ENCODE results near the gene TTLL9.

DNA sequence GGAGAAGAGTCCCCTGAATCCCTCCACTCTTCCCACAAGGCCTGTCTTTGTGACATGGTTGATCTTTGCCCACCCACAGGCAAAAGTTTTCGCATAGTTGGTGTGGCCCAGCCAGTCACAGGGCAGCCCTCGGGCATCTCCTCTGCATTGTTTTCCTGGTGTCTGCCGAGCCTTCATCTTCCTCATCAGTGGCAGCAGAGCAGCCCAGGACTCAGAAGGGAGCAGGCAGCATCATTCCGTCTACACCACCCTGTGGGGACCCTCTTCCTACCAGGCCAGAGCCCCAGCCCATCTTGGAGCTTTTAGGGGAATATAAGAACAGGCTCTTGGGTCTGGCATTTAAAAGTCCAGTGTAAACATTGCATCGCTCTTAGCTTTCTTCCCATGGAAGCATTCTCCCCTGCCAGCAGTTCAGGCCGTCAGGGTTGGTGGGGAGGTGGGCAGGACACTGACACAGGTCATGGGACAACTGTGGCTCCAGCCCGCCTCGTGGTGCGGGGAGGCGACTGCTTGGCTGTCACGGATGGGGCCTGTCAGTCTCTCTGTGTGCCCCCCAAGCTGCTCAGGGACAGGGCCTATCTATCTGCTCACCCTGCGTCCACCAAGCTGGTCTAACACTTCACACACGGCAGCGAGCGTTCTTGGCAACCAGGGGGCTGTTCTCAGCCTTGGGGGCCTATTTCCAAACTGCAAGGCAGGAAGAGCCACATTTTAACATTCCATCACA, 43.2 kb downstream of the TTLL9 start:
- TF ChIP-seq POLR2AphosphoS5 (IDR thresholded peaks at IDR 0.05; ENCODE audit: low read depth, low read length), result no peak
- TF ChIP-seq SPI1 (IDR thresholded peaks at IDR 0.05; ENCODE audit: low read depth, low read length), result no peak
- no peak for TF ChIP-seq PAX5 (IDR thresholded peaks at IDR 0.05; ENCODE audit: insufficient read depth, low read length, severe bottlenecking)
- TF ChIP-seq POLR2A (IDR thresholded peaks at IDR 0.05; ENCODE audit: low read depth, low read length), result no peak
- TF ChIP-seq POU2F2 (IDR thresholded peaks at IDR 0.05; ENCODE audit: low read depth, low read length), result no peak
- TF ChIP-seq TAF1 (IDR thresholded peaks at IDR 0.05; ENCODE audit: low read depth, low read length), result no peak
